ENCODE results near the gene TMTC2.

Gene TMTC2

DNA sequence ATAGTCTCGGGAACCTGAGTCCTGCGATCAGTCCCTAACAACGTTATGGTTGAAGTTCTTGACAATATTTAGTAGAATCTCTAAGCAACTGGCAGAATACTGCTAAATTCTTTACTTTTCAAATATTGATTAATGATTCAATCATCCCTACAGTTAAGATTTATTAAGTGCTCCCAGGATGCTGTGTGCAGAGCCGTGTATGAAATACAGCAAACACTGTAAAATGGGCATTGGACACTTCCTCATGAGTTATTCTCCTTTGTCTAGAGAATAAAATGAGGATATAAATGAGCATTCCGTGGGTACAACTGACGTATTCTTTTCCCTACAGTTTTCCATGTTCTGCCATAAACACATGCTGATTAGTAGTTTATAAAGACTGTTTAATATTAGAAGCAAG lies 372.4 kb downstream of the TMTC2 start:
- TF ChIP-seq, protein P1, sequence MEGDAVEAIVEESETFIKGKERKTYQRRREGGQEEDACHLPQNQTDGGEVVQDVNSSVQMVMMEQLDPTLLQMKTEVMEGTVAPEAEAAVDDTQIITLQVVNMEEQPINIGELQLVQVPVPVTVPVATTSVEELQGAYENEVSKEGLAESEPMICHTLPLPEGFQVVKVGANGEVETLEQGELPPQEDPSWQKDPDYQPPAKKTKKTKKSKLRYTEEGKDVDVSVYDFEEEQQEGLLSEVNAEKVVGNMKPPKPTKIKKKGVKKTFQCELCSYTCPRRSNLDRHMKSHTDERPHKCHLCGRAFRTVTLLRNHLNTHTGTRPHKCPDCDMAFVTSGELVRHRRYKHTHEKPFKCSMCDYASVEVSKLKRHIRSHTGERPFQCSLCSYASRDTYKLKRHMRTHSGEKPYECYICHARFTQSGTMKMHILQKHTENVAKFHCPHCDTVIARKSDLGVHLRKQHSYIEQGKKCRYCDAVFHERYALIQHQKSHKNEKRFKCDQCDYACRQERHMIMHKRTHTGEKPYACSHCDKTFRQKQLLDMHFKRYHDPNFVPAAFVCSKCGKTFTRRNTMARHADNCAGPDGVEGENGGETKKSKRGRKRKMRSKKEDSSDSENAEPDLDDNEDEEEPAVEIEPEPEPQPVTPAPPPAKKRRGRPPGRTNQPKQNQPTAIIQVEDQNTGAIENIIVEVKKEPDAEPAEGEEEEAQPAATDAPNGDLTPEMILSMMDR (conservative IDR thresholded peaks at IDR 0.05; ENCODE audit: low read depth, low read length) = no peak
- DNase-seq (ENCODE audit: low read depth) = no peak
- no peak overlapping the region for H3K4me3 ChIP-seq (ENCODE audit: low read length)

DNA sequence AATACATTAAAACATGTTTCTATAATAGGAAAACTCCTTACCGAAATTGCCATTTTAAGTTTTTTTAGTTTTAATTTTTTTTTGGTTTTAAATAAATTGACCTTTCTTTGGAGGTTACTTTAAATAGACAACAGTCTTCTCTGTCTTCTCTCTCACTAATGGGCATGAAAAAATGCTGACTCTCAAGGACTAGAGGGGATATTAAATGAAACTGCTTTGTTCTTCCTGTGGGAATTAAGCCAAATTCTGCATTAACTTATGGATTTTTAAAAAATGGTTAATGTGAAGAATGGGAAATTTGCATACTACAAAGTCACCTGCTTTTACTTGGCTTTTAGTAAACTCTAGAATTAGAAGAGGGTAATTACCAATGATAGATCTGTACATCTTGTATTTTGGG lies 378.9 kb downstream of the TMTC2 start:
- H3K4me3 ChIP-seq (ENCODE audit: low read length) = no peak overlapping the region
- TF ChIP-seq, protein P1 (conservative IDR thresholded peaks at IDR 0.05; ENCODE audit: low read depth, low read length) = no peak
- DNase-seq (ENCODE audit: low read depth) = no peak

DNA sequence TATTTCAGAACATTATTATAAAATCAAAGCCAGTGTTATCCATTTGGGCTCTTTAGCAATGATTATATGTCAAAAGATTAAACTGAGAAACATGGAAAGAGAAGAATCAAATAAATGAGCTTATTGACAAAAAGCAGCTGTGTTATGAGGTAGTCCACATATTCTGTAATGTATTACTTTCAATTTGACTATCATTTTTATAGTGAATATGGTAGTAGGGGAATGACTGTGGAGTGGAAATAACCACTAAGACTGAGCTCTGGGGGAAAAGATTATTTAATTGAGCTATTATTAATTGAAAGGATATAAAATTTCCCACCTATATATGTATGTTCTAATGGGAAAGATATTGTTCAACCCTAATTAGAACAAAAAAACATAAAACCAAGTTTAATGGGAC lies 381.3 kb downstream of the TMTC2 start:
- TF ChIP-seq, protein P1 (conservative IDR thresholded peaks at IDR 0.05; ENCODE audit: low read depth, low read length) = no peak
- H3K4me3 ChIP-seq (ENCODE audit: low read length) = no peak overlapping the region
- no peak for DNase-seq (ENCODE audit: low read depth)

DNA sequence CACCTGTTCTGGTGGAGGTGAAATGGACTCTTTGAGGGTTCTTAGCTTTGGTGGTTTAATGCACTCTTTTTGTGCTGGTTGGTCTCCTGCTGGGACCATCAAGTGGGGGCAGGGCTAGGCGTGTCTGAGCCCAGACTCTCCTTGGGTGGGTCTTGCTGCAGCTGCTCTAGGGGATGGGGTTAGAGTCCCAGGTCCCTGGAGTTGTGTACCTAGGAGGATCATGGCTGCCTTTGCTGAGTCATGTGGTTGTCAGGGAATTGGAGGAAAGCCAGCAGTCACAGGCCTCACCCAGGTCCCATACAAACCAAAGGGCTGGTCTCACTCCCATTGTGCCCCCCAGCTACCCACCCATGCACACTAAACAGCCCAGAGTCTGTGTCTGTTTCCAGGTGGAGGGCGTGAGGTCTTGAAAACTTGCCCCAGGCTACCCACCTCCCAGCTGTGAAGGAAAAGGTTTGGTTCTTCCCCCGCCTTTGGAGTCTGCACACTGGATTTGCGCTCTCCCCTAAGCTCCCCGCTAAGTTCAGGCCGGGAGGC lies 387.7 kb downstream of the TMTC2 start:
- TF ChIP-seq, protein P1 (conservative IDR thresholded peaks at IDR 0.05; ENCODE audit: low read depth, low read length) = no peak
- DNase-seq (ENCODE audit: low read depth) = no peak
- no peak overlapping the region for H3K4me3 ChIP-seq (ENCODE audit: low read length)

DNA sequence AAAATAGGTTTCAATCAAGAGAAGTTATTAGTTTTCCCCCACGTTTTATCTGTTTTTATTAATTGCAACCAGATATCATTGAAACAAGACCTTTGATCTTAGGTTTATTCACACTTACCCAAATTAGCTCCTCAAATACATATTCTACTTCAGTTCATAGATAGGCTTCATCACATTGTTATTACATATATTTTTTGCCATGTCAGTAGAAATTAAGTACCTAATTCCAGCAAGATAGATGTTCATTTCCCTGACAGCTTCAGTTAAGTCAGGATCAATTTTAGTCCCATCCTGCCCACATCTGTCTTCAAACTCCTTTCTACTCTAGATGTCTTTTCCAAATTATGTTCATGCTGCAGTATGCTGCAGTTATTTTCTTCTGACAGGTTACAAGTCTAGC lies 388.8 kb downstream of the TMTC2 start:
- no peak for DNase-seq (ENCODE audit: low read depth)
- no peak overlapping the region for H3K4me3 ChIP-seq (ENCODE audit: low read length)
- TF ChIP-seq, protein P1 (conservative IDR thresholded peaks at IDR 0.05; ENCODE audit: low read depth, low read length) = no peak

DNA sequence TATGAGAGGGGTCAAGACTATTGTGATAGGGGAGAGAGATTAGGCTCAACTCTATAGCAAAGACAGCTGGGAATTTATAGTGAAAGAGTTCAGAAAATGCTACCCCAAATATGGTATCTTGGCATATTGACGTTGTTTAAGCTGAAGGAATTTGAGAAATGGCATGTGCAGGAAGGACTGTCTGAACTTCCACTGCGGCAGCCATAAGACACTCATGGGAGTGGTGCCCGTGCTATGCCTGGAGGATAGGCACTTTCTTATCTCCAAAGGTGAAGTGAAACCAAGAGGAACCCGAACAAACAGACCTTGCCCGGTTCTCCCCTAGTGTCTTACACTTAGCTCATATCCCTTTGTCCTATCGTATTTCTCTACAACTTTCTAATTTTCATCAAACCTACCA lies 390.3 kb downstream of the TMTC2 start:
- TF ChIP-seq, protein P1 (conservative IDR thresholded peaks at IDR 0.05; ENCODE audit: low read depth, low read length) = no peak
- no peak for DNase-seq (ENCODE audit: low read depth)
- no peak overlapping the region for H3K4me3 ChIP-seq (ENCODE audit: low read length)

DNA sequence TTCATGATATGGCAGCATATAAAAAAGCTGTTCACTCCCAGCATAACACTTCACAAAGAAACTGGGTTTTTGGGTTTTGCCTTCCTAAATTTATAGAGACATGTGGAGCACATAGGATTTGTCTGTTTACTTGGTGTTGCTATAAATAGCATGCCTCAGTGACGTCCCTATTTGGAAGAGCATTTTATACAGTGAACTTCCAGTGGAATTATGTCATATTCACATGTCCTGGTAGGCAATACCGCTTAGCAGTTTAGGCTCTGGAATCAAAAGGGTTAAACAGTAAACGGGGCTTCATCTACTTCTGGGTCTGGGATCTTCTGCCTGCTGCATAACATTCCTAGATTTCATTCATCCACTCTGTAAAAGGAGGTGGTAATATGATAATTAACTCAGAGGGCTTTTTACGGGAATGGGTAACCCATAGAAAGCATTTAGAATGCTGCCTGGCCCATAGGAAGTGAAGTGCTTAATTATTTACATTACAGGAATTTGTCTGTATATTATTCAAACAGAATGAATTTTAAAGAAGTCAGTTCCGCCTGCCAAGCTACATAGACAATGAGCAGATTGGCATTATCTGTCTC lies 396.1 kb downstream of the TMTC2 start:
- TF ChIP-seq, protein P1 (conservative IDR thresholded peaks at IDR 0.05; ENCODE audit: low read depth, low read length) = no peak
- no peak for DNase-seq (ENCODE audit: low read depth)
- H3K4me3 ChIP-seq (ENCODE audit: low read length) = no peak overlapping the region

All from retinal pigment epithelial cell (primary cell).